Measurements from ENCODE around the gene ETHE1. TPM values are rescaled to one million over a fixed set of nuclear protein-coding genes. Genes with fewer than 3 reads are reported as not detected.

The ETHE1 gene
- total RNA-seq = 93.0 and 131 TPM in 2 replicates

GRCh38 chr19:43526884-43527859 is at the start of gene ETHE1:
Gene ETHE1, minus strand, starts transcription at chr19:43527201. Its CDS starts 24 bp downstream, at chr19:43527177.

GRCh38 chr19:43575156-43575950 is 48.4 kb upstream of the ETHE1 start, which contains the start of the genes PINLYP and XRCC1:
Gene PINLYP, plus strand, starts transcription at chr19:43575801. Its CDS starts 1,391 bp downstream, at chr19:43577192.
Gene XRCC1, minus strand, starts transcription at chr19:43575527. Its CDS starts 69 bp downstream, at chr19:43575458.

GRCh38 chr19:43532962-43533545 is 6.1 kb upstream of the ETHE1 start, which contains the start of gene ZNF575:
Gene ZNF575, plus strand, starts transcription at chr19:43533188. Its CDS starts 1,235 bp downstream, at chr19:43534423.

GRCh38 chr19:43504426-43505185 is 22.4 kb downstream of the ETHE1 start, which contains the start of gene PHLDB3:
Gene PHLDB3, minus strand, starts transcription at chr19:43504746. Its CDS starts 628 bp downstream, at chr19:43504118.

GRCh38 chr19:43465468-43466120 is 61.4 kb downstream of the ETHE1 start, which contains the start of gene LYPD3:
Gene LYPD3, minus strand, starts transcription at chr19:43465608. Its CDS starts 37 bp downstream, at chr19:43465571.

Other genes with a start within 250 kb of the ETHE1 start
- 0.16 TPM in 1 of 2 replicates, not detected in the other for gene CD177, start 173.5 kb downstream of the ETHE1 start, total RNA-seq
- not detected in 2 replicates for gene TEX101, start 112.3 kb downstream of the ETHE1 start, total RNA-seq
- gene LYPD3, start 61.6 kb downstream of the ETHE1 start, total RNA-seq = 0.17 and 1.1 TPM in 2 replicates
- 18.4 and 41.0 TPM in 2 replicates for gene PHLDB3, start 22.5 kb downstream of the ETHE1 start, total RNA-seq
- gene ZNF575, start 6.0 kb upstream of the ETHE1 start, total RNA-seq = 0.16 and 0.60 TPM in 2 replicates
- gene XRCC1, start 48.3 kb upstream of the ETHE1 start, total RNA-seq = 10.5 and 17.8 TPM in 2 replicates
- 3.8 and 6.3 TPM in 2 replicates for gene PINLYP, start 48.6 kb upstream of the ETHE1 start, total RNA-seq
- gene IRGQ, start 68.9 kb upstream of the ETHE1 start, total RNA-seq = 12.9 and 14.2 TPM in 2 replicates
- 8.2 and 8.8 TPM in 2 replicates for gene ZNF576, start 69.4 kb upstream of the ETHE1 start, total RNA-seq
- gene SRRM5, start 84.9 kb upstream of the ETHE1 start, total RNA-seq = not detected in 2 replicates
- gene ZNF428, start 92.4 kb upstream of the ETHE1 start, total RNA-seq = 40.5 and 44.7 TPM in 2 replicates
- 1.4 and 1.7 TPM in 2 replicates for gene CADM4, start 112.6 kb upstream of the ETHE1 start, total RNA-seq
- 43.1 and 51.4 TPM in 2 replicates for gene PLAUR, start 143.0 kb upstream of the ETHE1 start, total RNA-seq
- gene IRGC, start 188.9 kb upstream of the ETHE1 start, total RNA-seq = not detected in 2 replicates
- 4.3 and 8.8 TPM in 2 replicates for gene SMG9, start 227.8 kb upstream of the ETHE1 start, total RNA-seq

Data from bronchial smooth muscle cell (primary cell).